GM18873 (cell line): ENCODE measurements around the gene ATXN7L3B.
"Not testable (repeated sequence)": the region's sequence is repeated elsewhere in the genome, so short reads cannot be mapped to it uniquely, and the experiment has no call there.

Experiments
- ATAC-seq: cut with Tn5 transposase; IDR thresholded peaks from one replicate; pipeline ENCODE4 v1.9.1; 2021; ENCODE audit warnings: mild to moderate bottlenecking, moderate library complexity, moderate number of reproducible peaks; ENCODE audit not compliant: unreplicated experiment, low FRiP score

ATXN7L3B gene

GRCh38 chr12:74537707-74538385 is at the start of gene ATXN7L3B:
Gene ATXN7L3B, plus strand, starts transcription at chr12:74537835. Its CDS starts 278 bp downstream, at chr12:74538113.
- peak; percentile 97 for ATAC-seq

GRCh38 chr12:74488134-74488533 is 49.5 kb upstream of the ATXN7L3B start:
- peak; percentile 49 for ATAC-seq

- no peak for ATAC-seq
These were observed 48.1 kb upstream of the ATXN7L3B start for GRCh38 chr12:74489543-74489942.

- ATAC-seq: peak; percentile 80
These were observed 47.1 kb upstream of the ATXN7L3B start for GRCh38 chr12:74490390-74491064.

- ATAC-seq: no peak
These were observed 46.3 kb upstream of the ATXN7L3B start for GRCh38 chr12:74491374-74491773.

GRCh38 chr12:74499192-74499591 is 38.4 kb upstream of the ATXN7L3B start:
- no peak for ATAC-seq

- not testable (repeated sequence) for ATAC-seq
These were observed 28.6 kb upstream of the ATXN7L3B start for GRCh38 chr12:74508873-74509657.

- no peak for ATAC-seq
These were observed 27.7 kb upstream of the ATXN7L3B start for GRCh38 chr12:74509886-74510285.

- no peak for ATAC-seq
These were observed 23.4 kb upstream of the ATXN7L3B start for GRCh38 chr12:74514098-74514872.

- ATAC-seq: no peak
These were observed 21.8 kb upstream of the ATXN7L3B start for GRCh38 chr12:74515849-74516248.

GRCh38 chr12:74526535-74526934 is 11.1 kb upstream of the ATXN7L3B start:
- ATAC-seq: no peak

- ATAC-seq: no peak
These were observed 10.1 kb upstream of the ATXN7L3B start for GRCh38 chr12:74527491-74527890.

- ATAC-seq: no peak
These were observed 7.0 kb upstream of the ATXN7L3B start for GRCh38 chr12:74530676-74531075.

- ATAC-seq: no peak
These were observed 2.1 kb upstream of the ATXN7L3B start for GRCh38 chr12:74535536-74535935.

- peak; percentile 56 for ATAC-seq
These were observed 419 bp upstream of the ATXN7L3B start for GRCh38 chr12:74537126-74537706.

GRCh38 chr12:74538491-74539258 is 1.0 kb downstream of the ATXN7L3B start:
- peak; percentile 22 for ATAC-seq

GRCh38 chr12:74539261-74539660 is 1.6 kb downstream of the ATXN7L3B start:
- ATAC-seq: no peak

- no peak for ATAC-seq
These were observed 2.3 kb downstream of the ATXN7L3B start for GRCh38 chr12:74539765-74540526.

- no peak for ATAC-seq
These were observed 3.4 kb downstream of the ATXN7L3B start for GRCh38 chr12:74541074-74541473.
